Activated T-cell treated with anti-CD3 and anti-CD28 coated beads for 4 hours (primary cell): ENCODE data around the gene LAIR1.

Experiments used
- DNase-seq: peaks from one replicate; pipeline ENCODE4 v3.0.0-alpha.2; 2020

LAIR1 gene

GRCh38 chr19:54312436-54313377, 52.0 kb downstream of the LAIR1 start, which contains the start of gene LILRA5:
TSS of gene LILRA5 (minus strand) at chr19:54313166. CDS start at chr19:54313019, 147 bp downstream.
- no peak for DNase-seq

- no peak for DNase-seq
These were observed 52.7 kb downstream of the LAIR1 start for GRCh38 chr19:54312011-54312410.

GRCh38 chr19:54311486-54311885, 53.2 kb downstream of the LAIR1 start:
- no peak for DNase-seq

- DNase-seq = no peak
These were observed 54.2 kb downstream of the LAIR1 start for GRCh38 chr19:54310543-54310942.

- no peak for DNase-seq
These were observed 54.9 kb downstream of the LAIR1 start for GRCh38 chr19:54309811-54310210.

GRCh38 chr19:54307389-54308020, 57.2 kb downstream of the LAIR1 start:
- no peak for DNase-seq

GRCh38 chr19:54305141-54305540, 59.6 kb downstream of the LAIR1 start:
- DNase-seq = no peak

GRCh38 chr19:54302257-54302656, 62.5 kb downstream of the LAIR1 start:
- no peak for DNase-seq
